DND-41 (cell line): ENCODE measurements around the gene LRRC4.

ENCODE experiments used
- ATAC-seq: fragments of 200-7000 bp; cut with Tn5 transposase; 3 replicates; pipeline ENCODE4 v1.9.1; 2021; ENCODE audit warnings: low read depth; ENCODE audit not compliant: insufficient read depth
- DNase-seq: peaks from one replicate; pipeline ENCODE4 v3.0.0-alpha.2; 2020
- H2AFZ ChIP-seq: 2 replicates; pipeline ENCODE4 v1.6.0; 2012; ENCODE audit warnings: low read depth, low read length
- H3K27ac ChIP-seq: 2 replicates; pipeline ENCODE4 v1.5.1; 2012; ENCODE audit warnings: low read length, inconsistent platforms
- H3K27me3 ChIP-seq: fragments of 200-600 bp; sonication (generic); 2 replicates; pipeline ENCODE4 v1.6.0; 2012; ENCODE audit warnings: low read length, mild to moderate bottlenecking, inconsistent platforms; ENCODE audit not compliant: insufficient read depth, poor library complexity
- H3K36me3 ChIP-seq: 2 replicates; pipeline ENCODE4 v1.5.1; 2012; ENCODE audit warnings: low read length, inconsistent platforms; ENCODE audit not compliant: insufficient read depth
- H3K4me1 ChIP-seq: 2 replicates; pipeline ENCODE4 v1.5.1; 2012; ENCODE audit warnings: mild to moderate bottlenecking, low read length; ENCODE audit not compliant: insufficient read depth
- H3K4me2 ChIP-seq: 2 replicates; pipeline ENCODE4 v1.6.0; 2012; ENCODE audit warnings: mild to moderate bottlenecking, moderate library complexity, low read length, inconsistent platforms; ENCODE audit not compliant: insufficient read depth
- H3K4me3 ChIP-seq, 2 experiments: fragments of 200-600 bp in 1 of 2; shearing (Covaris generic) in 1 of 2; 2 replicates each; pipeline ENCODE4 v1.5.1; 2012 to 2016; ENCODE audit warnings: inconsistent platforms in 2 of 2, low read length in 2 of 2, mild to moderate bottlenecking in 2 of 2, low read depth in 1 of 2, moderate library complexity in 1 of 2
- H3K79me2 ChIP-seq: 2 replicates; pipeline ENCODE4 v1.6.0; 2012; ENCODE audit warnings: low read length, inconsistent platforms; ENCODE audit not compliant: insufficient read depth
- H3K9ac ChIP-seq: 2 replicates; pipeline ENCODE4 v1.6.0; 2012; ENCODE audit warnings: low read depth, mild to moderate bottlenecking, inconsistent platforms, low read length, moderate library complexity
- H3K9me3 ChIP-seq: 2 replicates; pipeline ENCODE4 v1.5.1; 2012; ENCODE audit warnings: low read length, moderate library complexity, mild to moderate bottlenecking, inconsistent platforms; ENCODE audit not compliant: insufficient read depth, severe bottlenecking
- H4K20me1 ChIP-seq: 2 replicates; pipeline ENCODE4 v1.6.0; 2012; ENCODE audit warnings: low read length; ENCODE audit not compliant: insufficient read depth
- EZH2 ChIP-seq: IDR thresholded peaks from 3 replicates; pipeline ENCODE4 v1.6.1; 2012; ENCODE audit warnings: borderline replicate concordance, low read depth, mild to moderate bottlenecking, moderate library complexity, low read length, inconsistent platforms; ENCODE audit not compliant: severe bottlenecking
- TF ChIP-seq, protein P1 (sequence below): IDR thresholded peaks from 2 replicates; pipeline ENCODE4 v1.5.1; 2012; ENCODE audit warnings: borderline replicate concordance, low read length, moderate library complexity, mild to moderate bottlenecking; ENCODE audit not compliant: poor library complexity, severe bottlenecking; ENCODE audit errors: extremely low read depth

Gene LRRC4

GRCh38 chr7:128042012-128042411 is 10.8 kb upstream of the LRRC4 start:
- ATAC-seq (no peak), DNase-seq (no peak)
- Histone ChIP-seq H3K79me2 (no peaks in the 10 kb centered on the region), H3K4me3 (no peak overlapping the region), H2AFZ (no peak overlapping the region), H3K9me3 (no peaks in the 10 kb centered on the region), H3K4me2 (no peak overlapping the region), H3K9ac (no peak overlapping the region), H4K20me1 (0 out of 2 replicates have a peak, but pooled peaks cover 8% of the 10 kb centered on the region), H3K27me3 (no peaks in the 10 kb centered on the region), H3K36me3 (no peaks in the 10 kb centered on the region), H3K4me1 (no peaks in the 10 kb centered on the region), H3K27ac (no peak overlapping the region)
- TF ChIP-seq EZH2: no peak
- TF ChIP-seq, protein P1, sequence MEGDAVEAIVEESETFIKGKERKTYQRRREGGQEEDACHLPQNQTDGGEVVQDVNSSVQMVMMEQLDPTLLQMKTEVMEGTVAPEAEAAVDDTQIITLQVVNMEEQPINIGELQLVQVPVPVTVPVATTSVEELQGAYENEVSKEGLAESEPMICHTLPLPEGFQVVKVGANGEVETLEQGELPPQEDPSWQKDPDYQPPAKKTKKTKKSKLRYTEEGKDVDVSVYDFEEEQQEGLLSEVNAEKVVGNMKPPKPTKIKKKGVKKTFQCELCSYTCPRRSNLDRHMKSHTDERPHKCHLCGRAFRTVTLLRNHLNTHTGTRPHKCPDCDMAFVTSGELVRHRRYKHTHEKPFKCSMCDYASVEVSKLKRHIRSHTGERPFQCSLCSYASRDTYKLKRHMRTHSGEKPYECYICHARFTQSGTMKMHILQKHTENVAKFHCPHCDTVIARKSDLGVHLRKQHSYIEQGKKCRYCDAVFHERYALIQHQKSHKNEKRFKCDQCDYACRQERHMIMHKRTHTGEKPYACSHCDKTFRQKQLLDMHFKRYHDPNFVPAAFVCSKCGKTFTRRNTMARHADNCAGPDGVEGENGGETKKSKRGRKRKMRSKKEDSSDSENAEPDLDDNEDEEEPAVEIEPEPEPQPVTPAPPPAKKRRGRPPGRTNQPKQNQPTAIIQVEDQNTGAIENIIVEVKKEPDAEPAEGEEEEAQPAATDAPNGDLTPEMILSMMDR: no peak

- no peaks in the 10 kb centered on the region for H3K27me3 ChIP-seq
- H3K4me1 ChIP-seq: no peaks in the 10 kb centered on the region
- DNase-seq: no peak
- H3K9me3 ChIP-seq: no peaks in the 10 kb centered on the region
- H3K36me3 ChIP-seq: no peaks in the 10 kb centered on the region
- H3K79me2 ChIP-seq: no peaks in the 10 kb centered on the region
- TF ChIP-seq EZH2: no peak
- TF ChIP-seq, protein P1: no peak
- no peak overlapping the region for H3K4me2 ChIP-seq
- H3K4me3 ChIP-seq: no peak overlapping the region
- H3K27ac ChIP-seq: no peak overlapping the region
- 0 out of 2 replicates have a peak, but pooled peaks cover 8% of the 10 kb centered on the region for H4K20me1 ChIP-seq
- H3K9ac ChIP-seq: no peak overlapping the region
- no peak overlapping the region for H2AFZ ChIP-seq
- ATAC-seq: no peak
Measured at GRCh38 chr7:128041203-128041602, 10.0 kb upstream of the LRRC4 start.

- Histone ChIP-seq H3K36me3 (no peaks in the 10 kb centered on the region), H3K4me3 (no peak overlapping the region), H3K9me3 (no peaks in the 10 kb centered on the region), H3K4me1 (no peaks in the 10 kb centered on the region), H3K9ac (no peak overlapping the region), H2AFZ (no peak overlapping the region), H3K79me2 (no peaks in the 10 kb centered on the region), H3K27ac (no peak overlapping the region), H3K4me2 (no peak overlapping the region), H4K20me1 (0 out of 2 replicates have a peak, but pooled peaks cover 8% of the 10 kb centered on the region), H3K27me3 (no peaks in the 10 kb centered on the region)
- ATAC-seq: no peak
- DNase-seq: no peak
- TF ChIP-seq, protein P1: no peak
- no peak for TF ChIP-seq EZH2
Measured at GRCh38 chr7:128040205-128040604, 9.0 kb upstream of the LRRC4 start.

GRCh38 chr7:128039544-128039953 is 8.3 kb upstream of the LRRC4 start:
- Histone ChIP-seq H4K20me1 (peaks cover 6% of the 10 kb centered on the region; the same call in 1 of the 2 replicates), H3K9ac (no peak overlapping the region), H3K27ac (no peak overlapping the region), H3K4me2 (no peak overlapping the region), H3K27me3 (no peaks in the 10 kb centered on the region), H3K79me2 (no peaks in the 10 kb centered on the region), H3K4me3 (no peak overlapping the region), H3K4me1 (no peaks in the 10 kb centered on the region), H3K36me3 (no peaks in the 10 kb centered on the region), H2AFZ (no peak overlapping the region), H3K9me3 (no peaks in the 10 kb centered on the region)
- DNase-seq (no peak), ATAC-seq (no peak)
- TF ChIP-seq, protein P1: no peak
- no peak for TF ChIP-seq EZH2
